Measurements from ENCODE around the gene PRMT7.
A peak's percentile ranks its signal among the peaks of the same experiment; 100 is the strongest.

The PRMT7 gene

DNA sequence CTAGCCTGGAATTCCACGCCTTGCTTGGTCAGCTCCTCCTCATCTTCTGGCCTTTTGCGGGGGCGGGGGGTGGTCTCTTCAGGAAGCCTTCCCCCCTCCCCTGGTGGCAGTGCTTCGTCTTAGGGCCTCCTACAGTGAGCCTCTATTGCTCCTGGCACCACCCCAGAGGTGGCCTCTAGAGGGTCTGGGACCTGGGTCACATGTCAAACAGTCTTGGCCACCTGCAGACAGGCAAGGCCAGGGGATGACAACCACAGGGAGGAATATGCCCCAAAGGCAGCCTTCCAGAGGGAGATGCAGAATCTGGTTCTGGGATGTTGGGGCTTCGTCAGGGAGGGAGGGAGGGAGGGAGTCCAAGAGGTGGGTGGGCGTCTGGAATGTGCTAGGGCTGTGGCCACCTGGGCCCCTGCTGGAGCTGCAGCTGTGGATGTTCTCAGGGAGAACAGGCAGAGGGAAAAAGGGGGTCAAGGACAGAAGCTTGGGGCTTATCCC lies 86.9 kb downstream of the PRMT7 start:
- TF ChIP-seq, protein P1, sequence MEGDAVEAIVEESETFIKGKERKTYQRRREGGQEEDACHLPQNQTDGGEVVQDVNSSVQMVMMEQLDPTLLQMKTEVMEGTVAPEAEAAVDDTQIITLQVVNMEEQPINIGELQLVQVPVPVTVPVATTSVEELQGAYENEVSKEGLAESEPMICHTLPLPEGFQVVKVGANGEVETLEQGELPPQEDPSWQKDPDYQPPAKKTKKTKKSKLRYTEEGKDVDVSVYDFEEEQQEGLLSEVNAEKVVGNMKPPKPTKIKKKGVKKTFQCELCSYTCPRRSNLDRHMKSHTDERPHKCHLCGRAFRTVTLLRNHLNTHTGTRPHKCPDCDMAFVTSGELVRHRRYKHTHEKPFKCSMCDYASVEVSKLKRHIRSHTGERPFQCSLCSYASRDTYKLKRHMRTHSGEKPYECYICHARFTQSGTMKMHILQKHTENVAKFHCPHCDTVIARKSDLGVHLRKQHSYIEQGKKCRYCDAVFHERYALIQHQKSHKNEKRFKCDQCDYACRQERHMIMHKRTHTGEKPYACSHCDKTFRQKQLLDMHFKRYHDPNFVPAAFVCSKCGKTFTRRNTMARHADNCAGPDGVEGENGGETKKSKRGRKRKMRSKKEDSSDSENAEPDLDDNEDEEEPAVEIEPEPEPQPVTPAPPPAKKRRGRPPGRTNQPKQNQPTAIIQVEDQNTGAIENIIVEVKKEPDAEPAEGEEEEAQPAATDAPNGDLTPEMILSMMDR (conservative IDR thresholded peaks at IDR 0.05; ENCODE audit: low read depth), result no peak
- no peak for DNase-seq (ENCODE audit: low spot score)
- CTCF ChIA-PET, result interaction anchor here (0.9 to 3.3 kb wide), 2 partner anchors 8 to 113 kb away, joined by 3 to 25 read pairs; no protein-coding TSS in a partner anchor
- H3K27ac ChIP-seq, result no peak overlapping the region
- POLR2A ChIA-PET (ENCODE audit: low non-redundant PET), result no interaction called here

- DNase-seq (ENCODE audit: low spot score), result no peak
- H3K27ac ChIP-seq, result no peak overlapping the region
- TF ChIP-seq, protein P1 (conservative IDR thresholded peaks at IDR 0.05; ENCODE audit: low read depth), result no peak
- POLR2A ChIA-PET (ENCODE audit: low non-redundant PET), result no interaction called here
- CTCF ChIA-PET, result interaction anchor here (1.8 kb wide), 1 partner anchor 111 kb away, joined by 5 read pairs; no protein-coding TSS in a partner anchor
Observed at GRCh38 chr16:68399456-68399855, 88.6 kb downstream of the PRMT7 start.

GRCh38 chr16:68400083-68400923 lies 89.5 kb downstream of the PRMT7 start:
- no peak for DNase-seq (ENCODE audit: low spot score)
- ChIA-PET CTCF (interaction anchor here (0.7 to 1.8 kb wide), 2 partner anchors 17 to 110 kb away, joined by 3 to 5 read pairs; no protein-coding TSS in a partner anchor), POLR2A (ENCODE audit: low non-redundant PET) (interaction anchor here (0.6 kb wide), 1 partner anchor 82 kb away, joined by 3 read pairs; no protein-coding TSS in a partner anchor)
- TF ChIP-seq, protein P1 (conservative IDR thresholded peaks at IDR 0.05; ENCODE audit: low read depth), result no peak
- no peak overlapping the region for H3K27ac ChIP-seq

- DNase-seq (ENCODE audit: low spot score), result no peak
- TF ChIP-seq, protein P1 (conservative IDR thresholded peaks at IDR 0.05; ENCODE audit: low read depth), result no peak
- ChIA-PET POLR2A (ENCODE audit: low non-redundant PET) (interaction anchor here (0.6 kb wide), 1 partner anchor 83 kb away, joined by 3 read pairs; no protein-coding TSS in a partner anchor), CTCF (interaction anchor here (0.7 to 1.8 kb wide), 2 partner anchors 16 to 109 kb away, joined by 3 to 5 read pairs; no protein-coding TSS in a partner anchor)
- H3K27ac ChIP-seq, result no peak overlapping the region
Observed at GRCh38 chr16:68400924-68401460, 90.2 kb downstream of the PRMT7 start.

GRCh38 chr16:68401871-68402747 lies 91.3 kb downstream of the PRMT7 start:
- peak; percentile 25 for DNase-seq (ENCODE audit: low spot score)
- ChIA-PET CTCF (interaction anchor here (0.6 kb wide), 1 partner anchor 108 kb away, joined by 3 read pairs; no protein-coding TSS in a partner anchor), POLR2A (ENCODE audit: low non-redundant PET) (no interaction called here)
- TF ChIP-seq, protein P1 (conservative IDR thresholded peaks at IDR 0.05; ENCODE audit: low read depth), result no peak
- no peak overlapping the region for H3K27ac ChIP-seq

DNA sequence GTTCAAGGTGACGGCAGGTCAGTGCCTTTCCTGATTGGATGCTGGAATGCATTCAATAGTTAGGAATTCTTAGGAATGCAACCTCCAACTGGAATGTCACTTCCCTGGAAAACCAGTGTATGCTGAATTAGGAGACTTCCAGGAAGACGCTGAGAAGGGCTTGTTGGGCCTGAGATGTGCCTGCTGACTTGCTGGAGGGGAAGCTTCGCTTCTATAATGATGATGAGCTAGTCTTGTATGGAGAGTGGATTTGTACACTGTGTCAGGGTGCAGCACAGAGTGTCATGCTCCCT lies 91.9 kb downstream of the PRMT7 start:
- POLR2A ChIA-PET (ENCODE audit: low non-redundant PET), result no interaction called here

More for the DNA sequence above, 91.9 kb downstream of the PRMT7 start:
- no peak for DNase-seq (ENCODE audit: low spot score)
- CTCF ChIA-PET, result no interaction called here
- TF ChIP-seq, protein P1 (conservative IDR thresholded peaks at IDR 0.05; ENCODE audit: low read depth), result no peak
- H3K27ac ChIP-seq, result no peak overlapping the region
